Measurements from ENCODE around the gene FAM184A. TPM values are rescaled to one million over a fixed set of nuclear protein-coding genes. Genes with fewer than 3 reads are reported as not detected.

Gene FAM184A
- total RNA-seq, 2 experiments from 2014 or later, result 13.5 to 14.0 TPM

DNA sequence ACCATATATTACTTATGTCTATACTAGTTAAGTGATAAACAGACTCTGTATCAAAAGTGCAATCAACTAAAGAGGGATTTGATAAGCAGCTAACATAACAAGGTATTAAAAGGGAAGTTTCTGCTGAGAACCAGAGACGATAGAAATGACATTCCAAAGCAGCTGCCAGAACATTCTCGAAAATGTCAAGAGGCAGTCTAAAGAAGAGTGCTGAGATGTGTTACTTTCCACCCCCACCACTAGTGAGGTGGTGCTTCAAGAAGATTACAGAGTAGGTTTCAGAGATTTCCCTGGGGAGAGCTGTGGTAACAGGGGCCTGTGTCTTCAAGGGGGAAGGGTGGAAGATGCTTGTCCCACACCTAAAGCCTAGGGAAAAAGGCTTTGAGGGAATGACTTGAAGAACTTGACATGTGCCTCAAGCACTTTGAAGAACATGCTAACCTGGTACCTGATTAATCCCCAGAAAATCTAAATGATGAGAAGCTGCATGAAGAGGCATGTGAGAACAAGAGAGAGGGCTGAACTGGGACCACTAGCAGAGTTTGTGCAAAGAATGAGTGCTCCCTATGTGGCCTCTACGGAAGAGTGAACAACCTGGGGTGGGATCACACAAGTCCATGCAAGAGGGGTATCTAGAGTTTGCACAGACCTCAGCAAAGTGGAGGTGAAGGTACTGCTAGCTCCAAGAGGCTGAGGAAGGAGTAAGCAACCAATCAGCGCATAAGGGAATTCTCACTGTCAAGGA is 5.0 kb downstream of the FAM184A start:
- CTCF ChIA-PET, result interaction anchor here (0.7 to 2.2 kb wide), 2 partner anchors 13 to 37 kb away, joined by 4 to 8 read pairs; no protein-coding TSS in a partner anchor
- Mint-ChIP-seq H3K27ac (peak overlapping the region; percentile 39), H3K36me3 (ENCODE audit: low read depth) (peaks cover 1% of the 10 kb centered on the region), H3K27me3 (ENCODE audit: low read depth) (no peaks in the 10 kb centered on the region), H3K9me3 (no peaks in the 10 kb centered on the region), H3K4me1 (ENCODE audit: low read depth) (peaks cover 49% of the 10 kb centered on the region), H3K4me3 (no peak overlapping the region)
- no peak for DNase-seq
- intact Hi-C loops (cut with micrococcal nuclease), result no loop called here

DNA sequence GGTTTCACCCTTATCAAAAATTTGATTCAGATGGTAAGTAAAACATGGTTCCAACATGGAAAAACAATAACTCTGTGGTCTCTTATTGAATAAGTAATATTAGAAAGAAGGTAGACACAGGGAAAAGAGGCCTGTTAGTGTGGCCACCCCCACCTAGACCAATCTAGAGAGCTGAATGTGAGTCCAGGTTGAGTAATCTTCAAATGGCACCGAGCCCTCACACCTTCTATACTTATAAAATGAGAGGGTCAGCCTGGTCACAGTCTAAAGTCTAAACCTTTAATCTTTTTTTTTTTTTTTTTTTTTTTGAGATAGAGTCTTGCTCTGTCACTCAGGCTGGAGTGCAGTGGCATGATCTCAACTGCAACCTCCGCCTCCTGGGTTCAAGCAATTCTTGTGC is 6.9 kb downstream of the FAM184A start:
- CTCF ChIA-PET, result interaction anchor here (0.6 to 1.5 kb wide), 2 partner anchors 38 to 104 kb away, joined by 5 to 11 read pairs; no protein-coding TSS in a partner anchor
- Mint-ChIP-seq H3K27ac (no peak overlapping the region), H3K4me1 (ENCODE audit: low read depth) (peaks cover 46% of the 10 kb centered on the region), H3K9me3 (no peaks in the 10 kb centered on the region), H3K27me3 (ENCODE audit: low read depth) (no peaks in the 10 kb centered on the region), H3K36me3 (ENCODE audit: low read depth) (peaks cover 1% of the 10 kb centered on the region), H3K4me3 (no peak overlapping the region)
- intact Hi-C loops (cut with micrococcal nuclease), result no loop called here
- no peak for DNase-seq

DNA sequence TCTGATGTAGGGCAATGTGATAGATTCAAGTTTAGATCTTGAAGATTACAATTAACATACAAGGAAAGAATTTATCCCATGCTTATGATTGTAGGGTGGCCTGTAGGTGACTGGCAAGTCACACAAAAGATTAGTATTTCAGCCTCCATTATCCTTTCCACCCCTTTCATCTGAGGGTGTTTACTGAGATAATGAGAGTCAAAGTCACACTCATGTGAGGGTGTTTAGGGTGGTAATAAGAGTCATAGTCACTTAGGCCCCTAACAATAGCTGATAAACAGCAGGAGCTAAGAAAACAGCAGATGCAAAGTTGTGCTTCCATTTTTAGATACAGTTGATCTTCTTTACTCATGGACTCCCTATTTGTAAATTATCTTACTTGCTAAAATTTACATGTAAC is 11.4 kb downstream of the FAM184A start:
- H3K36me3 Mint-ChIP-seq (ENCODE audit: low read depth), result no peaks in the 10 kb centered on the region
- no peak for DNase-seq
- no peak overlapping the region for H3K27ac Mint-ChIP-seq
- intact Hi-C loops (cut with micrococcal nuclease), result no loop called here
- peaks cover 9% of the 10 kb centered on the region for H3K4me1 Mint-ChIP-seq (ENCODE audit: low read depth)
- no peak overlapping the region for H3K4me3 Mint-ChIP-seq
- no peaks in the 10 kb centered on the region for H3K27me3 Mint-ChIP-seq (ENCODE audit: low read depth)
- H3K9me3 Mint-ChIP-seq, result no peaks in the 10 kb centered on the region
- CTCF ChIA-PET, result no interaction called here

DNA sequence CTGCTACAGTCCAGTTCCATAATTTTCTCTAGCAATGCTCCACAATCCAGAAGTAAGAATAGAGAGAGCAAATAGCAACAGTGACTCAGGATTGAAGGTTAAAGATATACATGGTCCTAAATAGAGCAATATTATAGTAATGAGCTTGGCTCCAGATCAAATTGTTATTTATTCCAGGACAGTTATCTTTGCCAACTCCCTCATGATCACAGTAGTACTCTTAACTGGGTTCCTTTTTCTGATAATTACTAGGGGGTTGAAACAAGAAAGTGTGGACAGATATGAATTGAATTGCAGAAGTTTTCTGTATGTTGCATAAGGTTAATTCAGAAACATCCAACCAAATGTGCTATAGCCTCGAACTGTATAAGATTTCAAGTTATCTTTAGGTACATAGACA is 11.9 kb downstream of the FAM184A start:
- H3K9me3 Mint-ChIP-seq, result no peaks in the 10 kb centered on the region
- no peak overlapping the region for H3K27ac Mint-ChIP-seq
- no peak overlapping the region for H3K4me3 Mint-ChIP-seq
- no peak for DNase-seq
- no peaks in the 10 kb centered on the region for H3K36me3 Mint-ChIP-seq (ENCODE audit: low read depth)
- CTCF ChIA-PET, result no interaction called here
- peaks cover 9% of the 10 kb centered on the region for H3K4me1 Mint-ChIP-seq (ENCODE audit: low read depth)
- intact Hi-C loops (cut with micrococcal nuclease), result no loop called here
- no peaks in the 10 kb centered on the region for H3K27me3 Mint-ChIP-seq (ENCODE audit: low read depth)

DNA sequence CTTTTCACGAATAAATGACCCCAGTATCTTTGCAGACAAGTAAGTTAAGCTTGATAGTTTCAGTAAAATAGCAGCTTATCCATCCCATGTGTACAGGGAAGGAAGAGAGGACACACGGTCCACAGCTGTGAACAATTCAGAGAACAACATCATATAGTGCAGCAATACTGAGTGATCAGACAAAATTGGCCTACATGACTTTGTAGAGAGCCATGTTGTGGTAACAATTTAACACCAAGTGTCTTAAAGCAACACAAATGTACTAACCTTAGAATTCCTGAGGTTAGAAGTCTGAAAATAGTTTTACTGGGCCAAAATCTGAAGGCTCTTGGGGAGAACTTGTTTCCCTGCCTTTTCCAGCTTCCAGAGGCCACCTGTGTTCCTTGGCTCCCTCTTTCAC is 12.5 kb downstream of the FAM184A start:
- Mint-ChIP-seq H3K9me3 (no peaks in the 10 kb centered on the region), H3K4me1 (ENCODE audit: low read depth) (peaks cover 5% of the 10 kb centered on the region), H3K4me3 (no peak overlapping the region), H3K27me3 (ENCODE audit: low read depth) (no peaks in the 10 kb centered on the region), H3K36me3 (ENCODE audit: low read depth) (no peaks in the 10 kb centered on the region), H3K27ac (no peak overlapping the region)
- no peak for DNase-seq
- intact Hi-C loops (cut with micrococcal nuclease), result no loop called here
- CTCF ChIA-PET, result no interaction called here

DNA sequence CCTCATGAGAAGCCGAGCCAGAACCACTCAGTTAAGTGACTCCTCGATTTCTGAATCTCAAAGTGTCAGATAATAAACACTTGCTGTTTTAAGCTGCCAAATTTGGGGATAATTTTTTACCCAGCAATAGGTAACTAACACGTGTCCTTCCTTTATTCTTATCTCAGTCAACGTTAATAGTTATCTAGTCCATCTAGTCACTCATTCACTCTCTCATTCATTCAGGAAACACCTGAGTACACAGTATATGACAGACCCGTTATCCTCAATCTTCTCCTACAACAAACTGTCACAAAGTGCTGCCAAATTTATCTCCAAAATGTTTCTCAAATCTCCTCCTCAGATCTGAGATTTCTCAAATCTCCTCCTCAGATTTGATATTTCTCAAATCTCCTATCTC is 13.1 kb downstream of the FAM184A start:
- H3K27ac Mint-ChIP-seq, result no peak overlapping the region
- intact Hi-C loops (cut with micrococcal nuclease), result no loop called here
- no peaks in the 10 kb centered on the region for H3K9me3 Mint-ChIP-seq
- H3K4me1 Mint-ChIP-seq (ENCODE audit: low read depth), result peaks cover 10% of the 10 kb centered on the region
- no peaks in the 10 kb centered on the region for H3K36me3 Mint-ChIP-seq (ENCODE audit: low read depth)
- CTCF ChIA-PET, result no interaction called here
- DNase-seq, result no peak
- no peaks in the 10 kb centered on the region for H3K27me3 Mint-ChIP-seq (ENCODE audit: low read depth)
- H3K4me3 Mint-ChIP-seq, result no peak overlapping the region

DNA sequence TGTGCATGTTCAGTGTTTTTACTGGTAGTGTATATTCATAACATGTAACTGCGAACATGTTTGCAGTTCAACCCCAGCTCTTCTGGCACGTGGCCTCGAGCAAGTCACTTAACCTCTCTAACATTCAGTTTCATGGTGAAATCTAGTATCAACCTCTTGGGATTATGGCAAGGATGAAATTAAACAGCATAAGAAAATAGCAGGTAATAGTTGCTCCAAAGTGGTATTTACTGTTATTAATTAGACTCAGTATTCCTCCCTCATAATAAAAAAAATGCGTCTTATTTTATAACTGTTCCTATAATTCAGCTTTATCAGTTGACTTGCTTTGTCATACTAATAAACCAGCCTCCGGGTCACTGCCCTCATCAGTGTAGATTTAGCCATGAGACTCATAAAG is 15.0 kb downstream of the FAM184A start:
- Mint-ChIP-seq H3K27me3 (ENCODE audit: low read depth) (no peaks in the 10 kb centered on the region), H3K4me1 (ENCODE audit: low read depth) (peaks cover 12% of the 10 kb centered on the region), H3K4me3 (no peak overlapping the region), H3K36me3 (ENCODE audit: low read depth) (no peaks in the 10 kb centered on the region), H3K9me3 (no peaks in the 10 kb centered on the region), H3K27ac (no peak overlapping the region)
- CTCF ChIA-PET, result no interaction called here
- no peak for DNase-seq
- intact Hi-C loops (cut with micrococcal nuclease), result no loop called here

DNA sequence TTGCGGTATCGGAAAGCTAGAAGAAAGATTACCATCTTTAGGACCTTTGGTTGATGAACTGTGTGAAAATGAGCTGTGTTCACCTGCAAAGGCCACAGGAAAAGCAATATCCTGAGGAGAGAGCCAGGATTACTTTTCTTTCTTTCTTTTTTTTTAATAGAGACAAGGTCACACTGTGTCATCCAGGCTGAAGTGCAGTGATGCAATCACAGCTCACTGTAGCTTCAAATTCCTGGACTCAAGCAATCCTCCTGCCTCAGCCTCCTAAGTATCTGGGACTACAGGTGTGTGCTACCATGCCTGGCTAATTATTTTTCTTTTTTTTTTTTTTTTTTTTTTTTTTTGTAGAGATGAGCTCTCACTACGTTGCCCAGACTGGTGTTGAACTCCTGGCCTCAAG is 17.2 kb downstream of the FAM184A start:
- Mint-ChIP-seq H3K4me3 (no peak overlapping the region), H3K36me3 (ENCODE audit: low read depth) (no peaks in the 10 kb centered on the region), H3K4me1 (ENCODE audit: low read depth) (peaks cover 12% of the 10 kb centered on the region), H3K27me3 (ENCODE audit: low read depth) (no peaks in the 10 kb centered on the region), H3K27ac (no peak overlapping the region), H3K9me3 (no peaks in the 10 kb centered on the region)
- DNase-seq, result no peak
- CTCF ChIA-PET, result interaction anchor here (0.6 to 0.7 kb wide), 4 partner anchors 9 to 219 kb away, joined by 3 to 4 read pairs (median 4); no protein-coding TSS in a partner anchor
- intact Hi-C loops (cut with micrococcal nuclease), result loop anchor here (1.0 kb wide), 1 partner anchor 8 kb away; no protein-coding TSS in a partner anchor

DNA sequence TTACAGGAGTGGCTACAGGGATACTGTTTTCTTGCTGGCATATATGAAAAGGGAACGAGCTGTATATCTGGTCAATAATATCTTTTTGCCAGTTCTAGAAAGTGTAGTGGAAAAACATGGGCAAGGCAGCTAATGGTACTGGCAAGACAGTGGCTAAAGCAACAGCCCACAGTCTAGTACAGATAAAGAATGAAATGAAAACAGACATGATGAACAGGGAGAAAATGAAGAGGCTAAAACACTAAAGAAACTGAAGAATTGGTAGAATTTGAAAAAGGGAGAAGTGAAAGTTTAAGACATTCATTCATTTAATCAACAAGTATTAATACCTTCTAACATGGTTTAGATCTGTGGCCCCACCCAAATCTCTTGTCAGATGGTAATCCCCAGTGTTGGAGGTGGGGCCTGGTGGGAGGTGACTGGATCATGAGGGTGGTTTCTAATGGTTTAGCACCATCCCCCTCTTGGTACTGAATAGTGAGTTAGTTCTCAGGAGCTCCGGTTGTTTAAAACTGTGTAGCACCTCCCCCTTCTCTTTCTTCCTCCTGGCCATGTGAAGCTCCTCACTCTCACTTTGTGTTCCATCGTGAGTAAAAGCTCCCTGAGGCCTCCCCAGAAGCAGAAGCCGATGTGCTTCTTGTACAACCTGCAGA is 18.1 kb downstream of the FAM184A start:
- Mint-ChIP-seq H3K27ac (no peak overlapping the region), H3K4me3 (no peak overlapping the region), H3K36me3 (ENCODE audit: low read depth) (no peaks in the 10 kb centered on the region), H3K27me3 (ENCODE audit: low read depth) (no peaks in the 10 kb centered on the region), H3K9me3 (peaks cover 3% of the 10 kb centered on the region), H3K4me1 (ENCODE audit: low read depth) (peaks cover 12% of the 10 kb centered on the region)
- no peak for DNase-seq
- CTCF ChIA-PET, result interaction anchor here (0.6 to 0.7 kb wide), 3 partner anchors 10 to 196 kb away, joined by 4 read pairs; no protein-coding TSS in a partner anchor
- intact Hi-C loops (cut with micrococcal nuclease), result no loop called here

DNA sequence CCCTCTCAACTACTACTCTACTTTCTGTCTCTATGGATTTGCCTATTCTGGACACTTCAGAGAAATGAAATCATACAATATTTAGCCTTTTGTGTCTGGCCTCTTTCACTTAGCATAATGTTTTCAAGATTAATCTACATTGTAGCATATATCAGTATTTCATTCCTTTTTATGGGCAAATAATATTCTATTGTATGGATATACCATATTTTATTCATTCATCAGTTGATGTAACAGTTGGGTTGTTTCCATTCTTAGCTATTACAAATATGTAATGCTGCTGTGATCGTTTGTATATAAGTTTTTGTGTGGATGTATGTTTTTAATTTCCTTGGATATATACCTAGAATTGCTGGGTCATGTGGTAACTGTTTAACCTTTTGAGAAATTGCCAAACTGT is 23.4 kb downstream of the FAM184A start:
- H3K4me3 Mint-ChIP-seq, result no peak overlapping the region
- peaks cover 5% of the 10 kb centered on the region for H3K9me3 Mint-ChIP-seq
- no peak overlapping the region for H3K27ac Mint-ChIP-seq
- intact Hi-C loops (cut with micrococcal nuclease), result no loop called here
- CTCF ChIA-PET, result no interaction called here
- no peaks in the 10 kb centered on the region for H3K27me3 Mint-ChIP-seq (ENCODE audit: low read depth)
- peaks cover 10% of the 10 kb centered on the region for H3K36me3 Mint-ChIP-seq (ENCODE audit: low read depth)
- no peak for DNase-seq
- H3K4me1 Mint-ChIP-seq (ENCODE audit: low read depth), result peaks cover 26% of the 10 kb centered on the region

DNA sequence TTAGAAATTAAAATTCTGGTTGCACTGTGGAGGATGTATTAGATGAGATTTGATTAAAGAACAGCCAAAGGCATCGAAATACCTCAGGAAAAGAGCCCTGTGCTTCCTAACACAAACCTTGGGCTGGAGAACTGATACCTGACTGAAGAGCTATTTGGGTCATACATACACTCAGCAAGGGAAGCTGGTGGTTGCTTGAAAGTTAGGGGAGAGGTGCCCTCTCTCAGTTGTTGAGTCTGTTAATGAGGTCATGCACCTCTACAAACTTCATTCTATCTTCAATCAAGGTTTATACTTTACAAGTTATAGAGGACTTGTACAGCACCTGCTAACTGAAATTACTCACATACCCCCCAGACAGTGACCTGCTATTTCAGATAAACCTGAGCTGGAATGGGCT is 25.5 kb downstream of the FAM184A start:
- intact Hi-C loops (cut with micrococcal nuclease), result loop anchor here (1.0 to 2.0 kb wide), 4 partner anchors 10 to 261 kb away; no protein-coding TSS in a partner anchor
- Mint-ChIP-seq H3K27ac (peak overlapping the region; percentile 54), H3K4me3 (no peak overlapping the region), H3K9me3 (peaks cover 5% of the 10 kb centered on the region), H3K4me1 (ENCODE audit: low read depth) (peaks cover 24% of the 10 kb centered on the region), H3K27me3 (ENCODE audit: low read depth) (no peaks in the 10 kb centered on the region), H3K36me3 (ENCODE audit: low read depth) (peaks cover 10% of the 10 kb centered on the region)
- CTCF ChIA-PET, result interaction anchor here (1.1 to 1.6 kb wide), 3 partner anchors 25 to 84 kb away, joined by 3 to 5 read pairs (median 5); partner anchors contain the start of gene FAM184A
- peak; percentile 12 for DNase-seq

DNA sequence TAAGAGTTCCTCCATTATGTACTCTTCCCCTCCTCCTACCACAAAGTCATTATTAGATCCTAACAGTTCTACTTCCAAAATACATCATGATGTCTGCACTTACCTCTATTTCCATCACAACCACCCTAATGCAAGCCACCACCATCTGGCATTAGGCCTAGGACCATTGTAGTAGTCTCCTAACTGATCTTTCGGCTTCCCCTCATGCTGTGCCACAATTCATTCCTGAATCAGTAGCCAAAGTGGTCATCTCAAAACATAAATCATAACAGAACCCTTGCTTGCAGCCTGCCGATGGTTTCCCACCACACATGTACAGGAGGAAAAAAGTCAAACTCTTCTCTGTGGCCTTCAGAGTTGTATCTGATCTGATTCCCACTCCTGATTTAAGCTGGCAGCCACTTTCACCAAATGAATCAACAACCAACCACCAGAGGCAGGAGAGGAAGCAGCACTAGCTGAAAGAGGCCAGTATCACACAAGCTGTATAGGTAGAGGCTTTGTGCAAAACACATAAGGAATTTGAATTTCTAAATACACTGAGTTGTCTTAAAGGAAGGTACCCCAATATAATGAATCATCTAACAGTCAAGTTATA is 26.1 kb downstream of the FAM184A start:
- H3K9me3 Mint-ChIP-seq, result peaks cover 5% of the 10 kb centered on the region
- H3K27ac Mint-ChIP-seq, result peak overlapping the region; percentile 30
- intact Hi-C loops (cut with micrococcal nuclease), result loop anchor here (1.0 to 2.0 kb wide), 4 partner anchors 9 to 262 kb away; no protein-coding TSS in a partner anchor
- peak; percentile 69 for DNase-seq
- CTCF ChIA-PET, result interaction anchor here (1.1 to 1.6 kb wide), 3 partner anchors 25 to 84 kb away, joined by 3 to 5 read pairs (median 5); partner anchors contain the start of gene FAM184A
- no peaks in the 10 kb centered on the region for H3K27me3 Mint-ChIP-seq (ENCODE audit: low read depth)
- peaks cover 10% of the 10 kb centered on the region for H3K36me3 Mint-ChIP-seq (ENCODE audit: low read depth)
- no peak overlapping the region for H3K4me3 Mint-ChIP-seq
- H3K4me1 Mint-ChIP-seq (ENCODE audit: low read depth), result peaks cover 30% of the 10 kb centered on the region

Measured in activated naive CD4-positive, alpha-beta T cell treated with anti-CD3 and anti-CD28 coated beads for 36 hours (primary cell).